SW 1271 (cell line): ENCODE data around the gene NCOA1.
"Not testable (repeated sequence)": the region's sequence is repeated elsewhere in the genome, so short reads cannot be mapped to it uniquely, and the experiment has no call there.

Experiments used
- DNase-seq, 2 experiments: peaks; one replicate each; lab custom pipeline; 2025; lab: John Stamatoyannopoulos, UW

Gene NCOA1

DNA sequence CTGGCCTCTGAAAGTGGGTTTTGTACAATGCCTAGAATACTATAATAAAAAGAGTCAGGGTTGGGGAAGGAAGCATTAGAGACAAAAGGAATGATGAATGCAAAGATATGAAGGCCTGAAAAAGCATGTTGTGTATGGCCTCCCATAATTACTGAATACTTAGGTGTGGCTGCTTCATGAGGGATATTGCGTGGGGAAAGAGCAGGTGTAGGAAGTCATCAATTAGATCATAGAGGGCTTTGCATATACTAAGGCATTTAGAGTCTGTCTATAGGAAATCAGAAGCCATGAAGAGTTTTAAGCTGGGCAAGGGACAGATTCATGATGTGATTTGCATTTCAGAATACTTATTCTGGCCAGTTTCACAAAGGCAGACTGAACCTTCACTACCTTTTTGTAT, 48.2 kb downstream of the NCOA1 start:
- DNase-seq = no peak

DNA sequence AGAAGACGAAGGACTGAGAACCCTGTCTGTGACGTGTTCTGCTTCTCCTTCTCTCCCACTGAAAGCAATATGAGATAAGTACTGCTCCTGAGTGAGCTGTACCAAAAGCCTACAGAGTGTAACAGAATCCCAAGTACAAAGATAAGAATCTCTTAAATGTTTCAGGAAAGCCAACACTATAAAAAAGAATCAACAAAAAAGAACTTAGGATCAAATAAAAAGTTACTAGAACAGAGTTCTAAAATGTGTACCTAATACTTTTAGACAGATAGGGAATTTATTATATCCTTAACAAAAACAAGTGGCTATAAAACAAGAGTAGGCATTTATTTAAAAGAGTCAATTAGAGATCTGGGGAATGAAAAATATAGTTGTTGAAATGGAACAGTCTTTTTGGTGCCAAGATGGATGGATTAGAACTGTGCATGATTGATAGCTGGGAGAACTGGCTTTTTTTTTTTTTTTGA, 49.0 kb downstream of the NCOA1 start:
- no peak for DNase-seq

DNA sequence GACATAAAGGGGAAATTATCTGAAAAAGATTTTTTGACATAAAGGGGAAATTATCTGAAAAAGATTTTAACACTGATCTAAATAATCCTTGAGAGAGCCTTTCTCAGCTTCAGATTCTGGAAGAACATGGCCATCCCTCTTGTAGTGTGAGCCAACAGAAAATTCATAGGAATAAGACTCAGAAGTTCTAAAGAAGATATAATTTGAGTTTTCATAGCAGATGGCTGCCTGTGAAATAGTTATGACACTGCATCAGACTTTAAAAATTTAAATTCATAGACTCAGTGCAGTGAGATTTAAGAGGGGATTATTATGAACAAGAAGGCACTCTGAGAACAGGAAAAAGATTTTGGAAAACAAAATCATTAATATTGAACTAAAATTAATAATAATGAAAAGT, 50.6 kb downstream of the NCOA1 start:
- DNase-seq = no peak

DNA sequence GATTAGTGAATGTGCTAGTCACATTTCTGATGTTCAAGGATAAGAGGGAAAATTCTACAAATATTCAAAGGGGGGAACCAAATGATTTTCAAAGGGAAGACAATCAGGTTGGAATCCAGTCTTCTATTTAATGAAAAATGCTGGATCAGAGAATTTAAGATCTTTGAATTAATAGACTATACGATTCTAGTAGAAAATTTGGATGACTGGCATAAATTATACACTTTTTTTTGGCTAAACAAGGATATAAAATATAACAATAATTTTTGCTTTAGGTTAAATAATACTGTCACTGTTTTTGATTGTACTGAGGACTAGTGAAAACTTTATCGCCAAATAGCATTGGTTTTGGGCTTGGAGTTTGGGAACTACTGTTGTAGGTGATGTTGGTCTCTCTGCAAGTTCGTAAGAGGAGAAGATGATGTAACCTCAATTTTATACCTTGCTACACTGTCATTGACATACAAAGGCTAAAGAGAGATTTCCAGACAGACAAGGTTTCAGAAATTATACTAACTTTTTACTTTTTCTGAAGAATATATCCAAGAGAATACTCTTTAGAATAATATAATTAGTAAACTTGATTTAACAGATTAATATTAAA, 51.3 kb downstream of the NCOA1 start:
- no peak for DNase-seq

DNA sequence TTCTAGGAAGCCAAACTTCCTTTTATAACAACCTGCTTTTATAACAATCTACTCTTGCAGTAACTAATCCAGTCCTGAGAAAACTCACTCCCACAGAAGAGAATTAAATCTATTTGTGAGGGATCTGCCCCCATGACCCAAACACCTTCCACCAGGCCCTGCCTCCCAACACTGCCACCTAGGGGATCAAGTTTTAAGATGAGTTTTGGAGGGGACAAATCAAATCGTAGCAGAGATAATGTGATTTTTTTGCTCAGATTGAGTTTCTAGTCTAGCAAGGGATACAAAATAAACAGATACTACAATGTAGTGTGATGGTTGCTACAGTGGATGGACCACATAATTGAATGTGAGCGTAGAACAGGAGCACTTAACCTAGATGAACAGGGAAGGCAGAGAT, 52.2 kb downstream of the NCOA1 start:
- no peak for DNase-seq

DNA sequence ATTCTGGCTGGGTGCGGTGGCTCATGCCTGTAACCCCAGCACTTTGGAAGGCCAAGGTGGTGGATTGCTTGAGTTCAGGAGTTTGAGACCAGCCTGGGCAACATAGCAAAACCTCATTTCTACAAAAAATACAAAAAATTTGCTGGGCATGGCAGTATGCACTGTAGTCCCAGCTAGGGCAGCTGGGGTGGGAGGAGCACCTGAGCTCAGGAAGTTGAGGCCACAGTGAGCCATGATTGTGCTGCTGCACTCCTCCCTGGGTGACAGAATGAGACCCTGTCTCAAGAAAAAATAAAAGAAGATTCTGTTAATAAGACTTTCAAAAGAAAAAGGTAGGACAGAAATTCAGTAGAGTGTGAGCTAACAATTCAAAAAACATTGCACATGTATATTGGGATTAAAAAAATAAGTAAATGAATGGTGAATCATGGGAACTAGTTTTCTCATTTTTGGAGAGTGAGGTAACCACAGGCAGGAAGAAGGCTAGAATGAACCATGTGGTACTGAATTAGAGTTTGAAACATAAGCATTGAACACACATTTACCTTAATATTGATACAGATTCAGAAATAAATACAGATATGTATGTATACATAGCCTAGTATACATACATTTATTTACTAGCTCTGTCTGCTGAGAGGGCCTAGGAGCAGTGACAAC, 53.5 kb downstream of the NCOA1 start:
- no peak for DNase-seq

DNA sequence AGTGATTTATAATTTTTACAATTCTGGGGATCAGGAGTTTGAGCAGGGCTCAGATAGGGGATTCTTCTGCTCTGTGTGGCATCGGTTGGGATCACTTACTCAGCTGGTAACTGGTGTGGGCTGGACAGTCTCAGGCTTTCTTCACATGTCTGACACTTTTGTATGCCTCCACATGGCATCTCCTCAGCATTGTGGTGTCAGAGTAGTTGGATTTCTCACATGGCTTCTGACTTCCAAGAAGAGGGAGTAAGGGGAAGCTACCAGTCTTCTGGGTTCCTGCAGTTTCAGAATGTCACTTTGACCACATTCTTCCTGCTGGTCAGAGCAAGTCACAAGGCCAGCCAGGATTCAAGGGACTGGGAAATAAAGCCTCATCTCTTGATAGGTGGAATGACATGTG, 55.6 kb downstream of the NCOA1 start:
- DNase-seq = no peak

DNA sequence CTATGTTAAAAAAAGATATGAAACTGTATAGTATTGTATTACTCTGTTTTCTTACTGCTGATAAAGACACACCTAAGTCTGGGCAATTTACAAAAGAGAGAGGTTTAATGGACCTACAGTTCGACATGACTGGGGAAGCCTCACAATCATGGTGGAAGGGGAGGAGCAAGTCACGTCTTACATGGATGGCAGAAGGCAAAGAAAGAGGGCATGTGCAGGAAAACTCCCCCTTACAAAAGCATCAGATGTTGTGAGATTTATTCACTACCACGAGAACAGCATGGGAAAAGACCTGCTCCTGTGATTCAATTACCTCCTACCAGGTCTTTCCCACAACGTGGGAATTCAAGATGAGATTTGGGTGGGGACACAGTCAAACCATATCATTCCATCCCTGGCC, 57.0 kb downstream of the NCOA1 start:
- no peak for DNase-seq

DNA sequence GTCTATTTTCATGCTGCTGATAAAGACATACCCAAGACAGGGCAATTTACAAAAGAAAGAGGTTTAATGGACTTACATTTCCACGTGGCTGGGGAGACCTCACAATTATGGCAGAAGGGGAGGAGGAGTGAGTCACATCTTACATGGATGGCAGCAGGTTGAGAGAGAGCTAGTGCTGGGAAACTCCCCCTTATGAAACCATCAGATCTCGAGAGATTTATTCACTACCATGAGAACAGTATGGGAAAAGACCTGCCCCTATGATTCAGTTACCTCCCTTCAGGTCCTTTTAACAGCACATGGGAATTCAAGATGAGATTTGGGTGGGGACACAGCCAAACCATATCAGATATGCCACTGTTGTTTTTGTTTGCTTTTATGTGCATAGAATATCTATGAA, 59.2 kb downstream of the NCOA1 start:
- not testable (repeated sequence) for DNase-seq

DNA sequence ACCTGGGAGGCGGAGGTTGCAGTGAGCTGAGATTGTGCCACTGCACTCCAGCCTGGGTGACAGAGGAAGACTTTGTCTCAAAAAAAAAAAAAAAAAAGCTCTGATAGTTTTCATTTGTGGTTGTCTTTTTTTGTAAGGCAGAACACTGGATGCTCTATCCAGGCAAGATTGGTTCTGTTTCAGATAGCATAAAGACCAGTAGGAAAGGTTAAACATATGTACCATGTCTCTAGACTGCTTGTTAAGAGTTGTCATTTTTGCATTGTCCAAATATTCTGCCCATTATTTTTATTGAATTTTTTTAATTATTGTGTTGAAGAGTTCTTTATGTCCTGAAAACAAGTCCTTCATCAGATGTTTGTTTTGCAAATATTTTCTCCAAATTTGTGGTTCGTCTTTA, 60.0 kb downstream of the NCOA1 start:
- DNase-seq = no peak

DNA sequence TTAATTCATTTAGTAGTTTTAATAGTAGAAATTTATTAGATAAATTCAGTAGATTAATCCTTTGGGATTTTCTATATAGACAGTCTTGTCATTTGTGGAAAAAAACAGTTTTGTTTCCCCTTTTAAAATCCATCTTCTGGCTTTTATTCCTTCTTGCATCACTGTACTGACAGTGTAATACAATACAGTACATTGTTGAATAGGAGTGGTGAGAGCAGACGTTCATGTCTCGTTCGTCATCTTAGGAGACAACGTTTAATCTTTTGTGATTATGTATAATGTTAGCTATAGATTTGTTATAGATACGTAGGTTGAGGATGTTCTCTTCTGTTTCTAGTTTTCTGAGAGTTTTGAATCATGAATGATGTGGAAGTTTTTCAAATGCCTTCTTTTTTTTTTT, 61.8 kb downstream of the NCOA1 start:
- no peak for DNase-seq

DNA sequence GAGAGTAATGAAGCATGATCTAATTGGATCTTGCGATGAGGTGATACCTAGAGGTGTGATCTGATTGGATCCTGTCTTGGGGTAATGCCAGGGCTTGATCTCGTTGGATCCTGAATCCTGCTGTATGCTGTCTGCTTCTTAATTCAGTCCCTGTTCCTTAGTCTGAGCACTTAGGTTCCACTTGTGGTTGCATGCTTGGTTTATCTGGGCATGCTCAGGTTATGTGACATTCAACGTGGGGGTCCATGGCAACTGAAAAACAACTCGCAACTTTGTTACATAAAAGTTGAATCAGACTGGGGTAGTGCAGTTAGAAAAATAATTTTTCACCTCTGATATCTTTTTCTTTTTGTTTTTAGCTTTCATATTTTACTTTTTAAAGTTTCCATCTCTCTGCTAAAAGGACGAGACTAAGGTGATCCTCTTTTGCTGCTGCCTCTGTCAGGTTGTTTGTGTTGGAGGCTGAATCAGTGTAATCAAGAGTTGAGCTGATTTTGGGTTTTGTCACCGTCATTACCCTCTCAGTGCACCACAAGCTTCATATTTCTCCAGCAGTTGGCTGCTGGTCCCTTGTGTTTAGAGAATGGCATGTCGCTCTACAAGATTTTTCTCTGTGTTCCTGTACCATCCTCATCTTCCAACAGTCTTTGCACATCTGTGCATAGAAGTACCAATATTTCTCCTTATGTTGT, 67.9 kb downstream of the NCOA1 start:
- no peak for DNase-seq

DNA sequence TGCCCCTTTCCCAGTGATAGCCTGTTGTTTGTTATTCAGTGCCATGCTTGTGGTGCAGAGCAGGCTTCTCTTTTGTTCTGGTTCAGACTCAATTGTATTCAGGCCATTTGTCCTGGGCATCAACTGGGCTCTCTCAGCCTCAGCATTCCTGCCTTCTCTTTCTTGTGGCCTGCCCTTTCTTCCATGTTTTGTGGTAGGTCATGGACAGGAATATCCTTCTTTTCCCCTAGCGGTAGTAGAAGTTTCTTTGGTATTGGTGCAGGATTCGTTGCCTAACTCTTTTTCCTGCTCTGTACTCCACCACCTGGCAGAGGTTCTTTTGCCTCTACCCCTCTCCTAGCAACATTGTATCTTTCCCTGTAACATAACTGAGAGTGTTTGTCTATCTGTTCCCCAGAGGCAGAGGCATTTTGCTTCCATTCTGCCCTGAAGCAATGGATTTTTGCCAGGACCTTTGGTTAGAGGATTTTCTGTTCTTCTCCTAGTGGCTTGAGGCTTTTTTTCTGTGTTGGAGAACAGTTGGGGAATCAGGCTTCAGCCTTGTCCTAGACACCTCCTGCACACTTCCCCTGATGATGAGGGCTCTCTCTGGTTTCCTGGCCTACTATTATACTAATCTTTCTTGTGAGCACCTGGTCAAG, 68.5 kb downstream of the NCOA1 start:
- no peak for DNase-seq

DNA sequence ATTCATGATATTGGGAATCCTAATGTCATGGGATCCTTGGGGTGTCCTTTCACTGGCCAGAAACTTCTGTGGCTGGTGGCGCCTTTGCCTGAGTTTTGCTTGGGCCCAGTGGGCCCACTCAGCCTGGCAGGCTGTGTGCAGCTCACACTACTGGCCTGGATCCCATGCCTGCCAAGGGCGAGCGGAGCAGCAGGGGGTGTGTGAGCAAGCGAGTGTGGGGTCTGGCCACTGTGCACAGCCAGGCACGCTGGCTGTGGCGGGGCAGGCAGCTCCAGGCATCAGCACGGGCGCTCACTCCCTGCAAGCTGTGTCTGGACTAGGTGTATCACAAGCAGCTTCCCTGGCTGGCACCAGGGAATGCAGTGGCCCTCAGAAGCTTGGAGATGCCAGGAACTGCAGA, 74.5 kb downstream of the NCOA1 start:
- DNase-seq = no peak

DNA sequence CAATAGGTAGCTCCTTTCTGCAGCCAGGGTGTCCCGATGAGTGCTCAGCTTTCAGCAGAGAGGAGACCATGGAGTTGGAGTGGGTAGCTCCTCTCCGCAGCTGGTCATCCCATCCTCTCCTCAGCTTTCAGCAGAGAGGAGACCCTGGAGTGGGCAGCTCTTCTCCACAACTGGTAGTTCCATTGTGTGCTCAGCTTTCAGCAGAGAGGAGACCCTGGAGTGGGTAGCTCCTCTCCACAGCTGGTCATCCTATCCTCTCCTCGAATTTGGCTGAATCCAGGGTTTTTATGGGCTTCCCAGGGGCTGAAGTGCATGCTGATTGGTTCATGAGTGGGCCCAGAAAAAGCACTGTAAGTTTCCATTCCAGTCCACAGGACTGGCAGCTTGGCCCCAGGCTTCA, 75.2 kb downstream of the NCOA1 start:
- no peak for DNase-seq

DNA sequence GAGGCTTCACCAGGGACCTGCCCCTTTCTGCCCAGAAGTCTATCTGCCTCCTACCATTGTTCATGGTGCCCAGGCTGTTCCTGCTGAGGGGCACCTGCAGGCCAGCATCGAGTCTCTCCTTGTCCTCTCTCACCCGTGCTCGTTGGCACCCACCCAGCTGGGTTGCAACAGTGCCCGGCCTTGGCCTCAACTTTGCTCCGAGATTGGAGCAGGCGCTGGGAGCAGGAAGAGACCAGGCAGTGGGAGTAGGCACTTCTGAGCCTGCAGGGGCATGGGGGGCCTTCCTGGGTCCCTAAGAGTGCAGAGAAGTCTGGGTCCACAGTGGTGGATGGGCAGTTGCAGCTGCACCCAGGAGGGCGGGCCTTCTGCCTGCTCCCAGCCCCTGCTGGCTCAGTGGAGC, 75.6 kb downstream of the NCOA1 start:
- no peak for DNase-seq

DNA sequence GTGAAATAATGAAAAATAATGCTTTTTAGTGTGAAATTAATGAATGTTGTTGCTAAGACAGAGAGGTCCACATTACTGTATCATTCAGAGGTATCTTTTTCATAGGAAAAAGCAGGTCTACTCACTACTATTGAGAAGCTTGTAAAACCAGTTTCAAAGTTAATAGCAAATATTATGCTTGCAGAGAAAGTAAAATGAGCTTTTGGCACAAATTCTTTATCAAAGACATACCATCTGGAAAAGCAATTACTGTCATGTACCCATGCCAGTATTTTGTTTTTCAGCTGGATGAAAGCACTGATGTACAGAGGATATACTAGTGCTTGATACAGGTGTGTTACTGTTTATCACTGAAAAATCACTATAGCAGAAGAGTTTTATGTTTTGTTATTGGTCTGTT, 77.5 kb downstream of the NCOA1 start:
- no peak for DNase-seq

DNA sequence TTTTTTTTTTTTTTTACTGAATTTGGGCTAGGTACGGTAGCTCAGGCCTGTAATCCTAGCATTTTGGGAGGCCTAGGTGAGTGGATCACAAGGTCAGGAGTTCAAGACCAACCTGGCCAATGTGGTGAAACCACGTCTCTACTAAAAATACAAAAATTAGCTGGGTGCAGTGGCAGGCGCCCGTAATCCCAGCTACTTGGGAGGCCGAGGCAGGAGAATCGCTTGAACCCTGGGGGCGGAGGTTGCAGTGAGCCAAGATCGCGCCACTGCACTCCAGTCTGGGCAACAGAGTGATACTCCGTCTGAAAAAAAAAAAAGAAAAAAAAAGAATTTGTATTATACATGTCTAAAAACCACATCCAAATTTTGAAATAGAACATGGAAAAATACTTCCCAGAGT, 78.5 kb downstream of the NCOA1 start:
- DNase-seq = not testable (repeated sequence)

DNA sequence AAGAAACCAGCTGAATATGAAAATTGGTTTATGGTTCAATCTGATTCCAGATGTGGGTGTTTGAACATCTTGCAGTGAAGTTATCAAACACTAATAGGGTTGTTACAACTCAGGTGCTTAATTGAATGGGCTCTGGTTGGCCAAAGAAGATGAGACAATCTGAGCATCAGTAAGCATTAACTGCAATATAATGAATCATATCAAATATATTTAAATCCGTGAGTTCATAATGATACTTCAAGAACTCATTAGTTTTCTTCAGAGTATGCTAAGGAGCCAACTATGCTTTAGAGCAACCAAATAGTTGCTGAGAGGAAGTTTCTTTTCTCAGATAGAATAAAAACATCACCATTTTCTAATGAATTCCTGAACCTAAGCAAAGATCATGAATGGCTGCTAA, 79.2 kb downstream of the NCOA1 start:
- DNase-seq = no peak

DNA sequence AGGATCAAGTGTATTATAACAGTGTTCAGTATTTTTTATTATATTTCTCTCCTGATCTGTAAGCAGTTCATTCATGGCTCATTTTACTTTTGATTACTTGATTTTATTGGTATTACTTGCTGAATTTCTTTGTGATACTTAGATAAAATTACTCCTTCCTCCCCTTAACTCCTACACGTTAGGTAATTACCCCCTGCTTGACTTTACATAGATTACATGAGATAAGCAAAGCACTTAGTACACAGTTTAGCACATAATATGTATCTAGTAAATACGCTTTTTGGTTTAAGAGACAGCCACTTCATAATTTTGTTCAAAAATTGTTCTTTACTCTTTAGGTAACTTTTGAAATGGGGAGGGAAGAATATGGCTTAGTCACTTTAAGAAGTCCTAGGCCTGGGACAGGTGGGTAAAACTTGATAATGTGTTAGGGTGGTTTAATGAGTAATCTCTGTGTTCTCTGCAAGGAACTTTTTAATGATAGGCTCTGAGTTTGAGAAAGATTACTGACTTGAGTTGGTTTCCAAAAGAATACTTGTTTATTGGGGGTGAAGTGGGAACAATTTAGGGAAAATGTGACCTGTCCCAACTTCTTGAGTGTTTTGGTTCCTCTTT, 80.9 kb downstream of the NCOA1 start:
- DNase-seq = no peak

DNA sequence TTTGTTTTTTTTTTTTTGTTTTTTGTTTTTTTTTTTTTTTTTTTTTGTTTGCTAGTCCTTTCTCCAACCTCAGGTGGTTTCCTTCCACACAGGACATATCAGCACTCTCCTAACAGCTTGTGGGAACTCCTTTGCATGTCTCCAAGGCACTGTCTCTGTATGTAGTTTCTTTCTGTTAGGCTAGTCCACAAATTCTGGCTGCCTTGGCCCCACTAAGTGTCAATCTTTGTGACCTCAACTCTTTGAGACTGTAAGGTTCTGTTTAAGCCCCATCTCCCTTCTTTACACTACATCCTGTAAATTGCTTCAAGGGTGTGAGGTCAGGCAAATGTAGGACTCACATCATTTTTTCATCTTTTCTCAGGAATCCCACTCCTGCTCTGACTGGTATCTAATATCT, 85.1 kb downstream of the NCOA1 start:
- DNase-seq = no peak

DNA sequence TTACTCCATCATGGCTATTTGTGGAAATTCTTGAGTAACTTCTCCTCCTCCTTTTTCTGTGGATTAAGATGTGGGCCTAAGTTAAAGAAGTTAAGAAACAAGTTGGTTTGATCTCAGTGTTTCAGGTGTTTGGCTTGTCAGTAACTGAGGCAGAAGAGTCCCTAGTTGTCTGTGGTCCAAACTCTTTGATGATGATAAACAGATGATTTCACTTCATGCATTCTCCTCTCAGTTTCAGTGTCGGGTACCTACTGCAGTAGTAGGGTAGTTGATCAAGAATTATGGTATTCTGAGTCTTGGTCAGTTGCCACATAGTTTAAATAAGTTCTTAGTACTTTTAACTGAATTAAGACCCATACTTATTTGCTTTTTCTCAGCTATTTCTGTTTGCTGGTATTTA, 85.6 kb downstream of the NCOA1 start:
- DNase-seq = no peak

DNA sequence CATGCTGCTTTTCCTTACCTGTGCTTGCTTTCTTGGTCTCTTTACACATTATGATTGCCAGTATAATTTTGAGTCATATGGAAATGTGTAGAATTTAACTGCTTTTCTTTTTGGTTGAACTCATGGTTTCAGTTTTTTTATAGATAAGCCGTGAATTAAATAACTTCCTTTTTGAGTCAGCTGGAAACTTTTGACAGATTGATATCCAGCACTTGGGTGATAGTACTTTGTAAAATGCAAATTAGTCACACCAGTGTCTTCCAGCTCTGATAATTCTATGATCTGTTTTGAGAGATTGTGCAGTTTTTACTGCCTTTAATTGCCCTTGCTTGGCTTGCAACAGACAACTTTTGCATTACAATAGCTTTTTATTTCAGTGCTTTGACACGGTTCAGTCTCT, 86.4 kb downstream of the NCOA1 start:
- DNase-seq = no peak
